Stomach smooth muscle (tissue), 2 donors: ENCODE measurements around the gene OR6C70.
"Not testable (repeated sequence)": the region's sequence is repeated elsewhere in the genome, so short reads cannot be mapped to it uniquely, and the experiment has no call there.

Source experiments
- H3K27ac ChIP-seq: one replicate; pipeline ENCODE4 v1.7.0; 2013; ENCODE audit warnings: mild to moderate bottlenecking, low read length, inconsistent platforms
- H3K27me3 ChIP-seq, 2 donors: one replicate each; pipeline ENCODE4 v1.7.0; 2013; ENCODE audit warnings: low read length in 2 of 2; ENCODE audit not compliant: insufficient read depth in 2 of 2, control insufficient read depth in 1 of 2
- H3K36me3 ChIP-seq, 2 donors: one replicate each; pipeline ENCODE4 v1.7.0; 2013; ENCODE audit warnings: low read length in 2 of 2; ENCODE audit not compliant: control insufficient read depth in 2 of 2, insufficient read depth in 2 of 2
- H3K4me1 ChIP-seq: one replicate; pipeline ENCODE4 v1.7.0; 2013; ENCODE audit warnings: low read length; ENCODE audit not compliant: control insufficient read depth, insufficient read depth
- H3K4me3 ChIP-seq, 2 donors: one replicate each; pipeline ENCODE4 v1.7.0; 2013; ENCODE audit warnings: low read length in 2 of 2
- H3K9ac ChIP-seq, 2 donors: one replicate each; pipeline ENCODE4 v1.7.0; 2013; ENCODE audit warnings: low read length in 2 of 2, mild to moderate bottlenecking in 1 of 2
- H3K9me3 ChIP-seq, 2 donors: one replicate each; pipeline ENCODE4 v1.7.0; 2013; ENCODE audit warnings: low read length in 2 of 2; ENCODE audit not compliant: control insufficient read depth in 2 of 2
- donor health status: healthy.
- donor health status: Pancreatic carcinoma.

Gene OR6C70

DNA sequence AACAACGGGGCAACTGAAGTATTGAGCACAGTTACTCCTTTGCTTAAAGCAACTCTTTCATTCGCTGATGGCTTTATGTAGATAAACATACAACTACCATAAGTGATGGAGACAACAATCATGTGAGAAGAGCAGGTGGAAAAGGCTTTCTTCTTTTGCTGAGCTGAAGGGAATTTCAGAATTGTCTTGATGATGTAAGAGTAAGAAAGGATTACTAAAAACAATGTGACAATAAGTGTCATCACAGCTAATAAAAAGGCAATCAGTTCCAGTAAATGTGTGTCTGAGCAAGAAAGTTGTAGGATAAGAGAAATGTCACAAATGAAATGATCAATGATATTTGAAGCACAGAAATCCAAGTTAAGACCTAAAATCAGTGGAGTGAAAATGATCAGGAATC, 647 bp downstream of the OR6C70 start:
- Histone ChIP-seq H3K4me3 (no peak overlapping the region), H3K27ac (no peak overlapping the region), H3K36me3 (no peaks in the 10 kb centered on the region), H3K9ac (no peak overlapping the region), H3K27me3 (no peaks in the 10 kb centered on the region), H3K4me1 (no peaks in the 10 kb centered on the region), H3K9me3 (no peaks in the 10 kb centered on the region)

- H3K27ac ChIP-seq, result no peak overlapping the region
- no peak overlapping the region for H3K4me3 ChIP-seq
- H3K4me1 ChIP-seq, result no peaks in the 10 kb centered on the region
- no peak overlapping the region for H3K9ac ChIP-seq
- H3K9me3 ChIP-seq, result no peaks in the 10 kb centered on the region
- no peaks in the 10 kb centered on the region for H3K27me3 ChIP-seq
- H3K36me3 ChIP-seq, result no peaks in the 10 kb centered on the region
Observed at GRCh38 chr12:55467836-55468235, 2.1 kb downstream of the OR6C70 start.

DNA sequence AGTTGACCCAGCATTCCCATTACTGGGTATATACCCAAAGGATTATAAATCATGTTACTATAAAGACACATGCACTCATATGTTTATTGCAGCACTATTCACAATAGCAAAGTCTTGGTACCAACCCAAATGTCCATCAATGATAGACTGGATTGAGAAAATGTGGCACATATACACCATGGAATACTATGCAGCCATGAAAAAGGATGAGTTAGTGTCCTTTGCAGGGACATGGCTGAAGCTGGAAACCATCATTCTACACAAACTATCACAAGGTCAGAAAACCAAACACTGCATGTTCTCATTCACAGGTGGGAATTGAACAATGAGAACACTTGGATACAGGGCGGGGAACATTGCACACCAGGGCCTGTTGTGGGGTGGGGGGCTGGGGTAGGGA, 5.0 kb downstream of the OR6C70 start:
- not testable (repeated sequence) for H3K4me1 ChIP-seq, H3K4me3 ChIP-seq

GRCh38 chr12:55448825-55449224, 21.1 kb downstream of the OR6C70 start:
- Histone ChIP-seq H3K9ac (no peak overlapping the region), H3K27me3 (no peaks in the 10 kb centered on the region), H3K36me3 (no peaks in the 10 kb centered on the region), H3K27ac (no peak overlapping the region), H3K4me3 (no peak overlapping the region), H3K4me1 (no peaks in the 10 kb centered on the region), H3K9me3 (no peaks in the 10 kb centered on the region)

More for the DNA sequence above, 5.0 kb downstream of the OR6C70 start:
- not testable (repeated sequence) for H3K36me3 ChIP-seq, H3K9ac ChIP-seq, H3K27ac ChIP-seq, H3K27me3 ChIP-seq, H3K9me3 ChIP-seq

DNA sequence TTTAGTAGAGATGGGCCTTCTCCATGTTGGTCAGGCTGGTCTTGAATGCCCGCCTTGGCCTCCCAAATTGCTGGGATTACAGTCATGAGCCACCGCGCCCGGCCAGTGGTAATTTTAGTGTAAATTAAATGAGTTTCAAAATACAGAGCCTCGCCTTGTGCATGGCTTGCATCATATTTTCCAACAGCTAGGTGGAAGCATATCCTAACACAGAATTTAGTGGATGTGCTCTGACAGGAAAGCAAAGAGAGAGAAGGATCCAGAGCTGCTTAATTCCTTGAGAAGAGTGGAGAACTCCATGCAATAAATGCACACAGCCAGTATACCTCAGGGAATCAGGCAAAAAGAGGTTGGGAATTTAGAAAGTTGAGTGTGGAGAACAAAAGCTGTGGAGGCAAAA, 23.6 kb downstream of the OR6C70 start:
- Histone ChIP-seq H3K9me3 (no peaks in the 10 kb centered on the region), H3K27ac (no peak overlapping the region), H3K36me3 (no peaks in the 10 kb centered on the region), H3K9ac (no peak overlapping the region), H3K27me3 (no peaks in the 10 kb centered on the region), H3K4me1 (no peaks in the 10 kb centered on the region), H3K4me3 (no peak overlapping the region)

- Histone ChIP-seq H3K27ac (no peak overlapping the region), H3K27me3 (no peaks in the 10 kb centered on the region), H3K4me3 (no peak overlapping the region), H3K36me3 (no peaks in the 10 kb centered on the region), H3K9me3 (peaks cover 0 to 3% of the 10 kb centered on the region in 2 donors), H3K4me1 (no peaks in the 10 kb centered on the region), H3K9ac (no peak overlapping the region)
Observed at GRCh38 chr12:55445357-55445756, 24.6 kb downstream of the OR6C70 start.

DNA sequence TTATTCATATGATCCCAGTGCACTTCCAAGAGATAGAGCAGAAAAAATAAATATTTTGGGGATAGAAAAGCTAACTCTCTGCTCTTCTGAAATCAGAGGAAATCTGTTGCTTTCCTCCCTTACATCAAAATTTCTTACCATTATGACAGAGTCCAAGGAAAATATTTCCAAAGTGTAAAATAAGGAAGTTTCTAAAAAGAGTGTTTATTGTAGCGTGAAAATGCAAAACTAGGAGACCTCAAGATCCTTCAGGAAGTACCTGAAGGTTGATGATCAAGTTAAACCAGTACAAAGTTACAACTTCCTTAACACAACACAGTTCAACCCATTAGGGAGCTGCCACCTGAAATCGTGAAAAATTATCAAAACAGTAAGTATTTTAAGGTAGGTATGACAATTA, 26.2 kb downstream of the OR6C70 start, which contains the start of gene OR6C2:
OR6C2 (plus strand) TSS at position 301 of the 400 bp plus-strand sequence. CDS start 8,138 bp downstream, outside the sequence.
- no peak within 1 kb of the TSS for H3K9ac ChIP-seq
- H3K9me3 ChIP-seq, result peaks cover 0 to 4% of the 10 kb centered on the region in 2 donors
- H3K27ac ChIP-seq, result no peak within 1 kb of the TSS
- no peaks in the 10 kb centered on the region for H3K27me3 ChIP-seq
- no peak within 1 kb of the TSS for H3K4me3 ChIP-seq
- H3K36me3 ChIP-seq, result no peaks in the 10 kb centered on the region
- no peaks in the 10 kb centered on the region for H3K4me1 ChIP-seq

- H3K4me1 ChIP-seq, H3K4me3 ChIP-seq, H3K9me3 ChIP-seq, H3K27me3 ChIP-seq, H3K27ac ChIP-seq, H3K36me3 ChIP-seq, H3K9ac ChIP-seq: not testable (repeated sequence)
Observed at GRCh38 chr12:55441233-55441632, 28.7 kb downstream of the OR6C70 start.

DNA sequence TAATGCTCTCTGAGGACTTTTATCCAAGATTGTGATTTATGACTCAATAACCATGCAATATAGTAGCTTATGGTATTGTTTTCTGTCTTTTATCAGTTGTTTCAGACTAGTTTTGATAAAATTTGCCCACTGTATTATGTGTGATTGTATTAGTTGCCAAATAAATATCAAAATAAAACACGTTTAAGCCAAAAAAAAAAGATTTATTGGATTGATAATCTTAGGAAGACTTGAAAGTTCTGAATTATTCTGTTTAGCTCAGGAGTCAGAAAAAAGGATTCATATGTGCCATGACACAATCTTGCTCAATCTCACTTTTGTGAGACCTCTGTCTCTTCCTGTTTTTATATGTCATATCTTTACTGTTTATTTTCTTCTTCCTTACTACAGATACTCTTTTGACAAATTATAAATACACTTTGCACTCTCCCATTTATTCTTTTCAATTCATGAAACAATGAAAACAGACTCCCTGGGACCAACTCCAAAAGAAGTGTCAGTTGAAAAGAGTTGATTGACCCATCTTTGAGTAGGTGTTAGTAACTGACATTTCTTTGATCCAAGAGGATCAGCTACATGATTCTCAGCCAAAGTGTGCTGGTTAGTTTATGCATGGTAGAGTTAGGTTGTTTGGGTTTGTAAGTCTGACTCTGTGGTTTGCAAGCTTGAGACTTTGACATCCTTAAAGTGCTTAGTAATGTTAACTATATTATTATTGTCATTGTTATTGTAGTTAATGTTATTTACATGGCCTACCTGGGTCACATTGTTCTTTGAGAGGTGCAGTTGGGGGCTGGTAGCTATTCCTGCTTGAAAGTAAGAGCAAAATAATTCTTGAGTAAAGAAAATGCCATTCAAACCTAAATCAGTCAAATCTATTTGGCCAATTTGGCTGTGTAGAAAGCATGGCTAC, 41.4 kb downstream of the OR6C70 start:
- Histone ChIP-seq H3K36me3 (no peaks in the 10 kb centered on the region), H3K9ac (no peak overlapping the region)

DNA sequence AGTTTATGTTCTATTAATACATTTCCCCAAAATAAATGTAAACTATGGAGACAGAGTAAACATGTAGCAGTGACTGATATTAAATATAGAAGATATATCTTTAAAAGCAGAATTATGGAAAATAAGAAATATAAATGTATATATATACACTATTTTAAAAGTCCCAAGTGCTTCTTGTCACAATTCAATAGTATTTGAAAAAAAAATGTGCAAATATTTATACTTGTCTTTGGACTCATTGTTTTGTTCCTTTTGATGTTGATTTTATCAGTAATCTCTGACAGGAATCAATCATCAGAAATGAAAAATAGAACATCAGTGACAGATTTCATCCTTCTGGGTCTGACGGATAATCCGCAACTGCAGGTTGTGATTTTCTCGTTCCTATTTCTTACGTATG, 44.0 kb downstream of the OR6C70 start, which contains the start of gene OR6C76:
OR6C76 (plus strand) TSS at position 301 of the 400 bp plus-strand sequence; CDS start at position 301, 0 bp downstream.
- no peak within 1 kb of the TSS for H3K27ac ChIP-seq
- no peak within 1 kb of the TSS for H3K9ac ChIP-seq
- H3K9me3 ChIP-seq, result no peaks in the 10 kb centered on the region
- H3K4me3 ChIP-seq, result no peak within 1 kb of the TSS
- H3K4me1 ChIP-seq, result no peaks in the 10 kb centered on the region
- no peaks in the 10 kb centered on the region for H3K27me3 ChIP-seq
- H3K36me3 ChIP-seq, result no peaks in the 10 kb centered on the region

More for the DNA sequence above, 41.4 kb downstream of the OR6C70 start:
- no peak overlapping the region for H3K4me3 ChIP-seq
- H3K9me3 ChIP-seq, result no peaks in the 10 kb centered on the region
- H3K4me1 ChIP-seq, result no peaks in the 10 kb centered on the region
- no peaks in the 10 kb centered on the region for H3K27me3 ChIP-seq
- no peak overlapping the region for H3K27ac ChIP-seq
